HG03095 (cell line): Measurements from ENCODE around the gene CTCF.
"Not testable (repeated sequence)": the region's sequence is repeated elsewhere in the genome, so short reads cannot be mapped to it uniquely, and the experiment has no call there.

Source experiments
- ATAC-seq: cut with Tn5 transposase; IDR thresholded peaks from one replicate; pipeline ENCODE4 v1.9.1; 2021; ENCODE audit warnings: moderate library complexity; ENCODE audit not compliant: unreplicated experiment

The CTCF gene, protein sequence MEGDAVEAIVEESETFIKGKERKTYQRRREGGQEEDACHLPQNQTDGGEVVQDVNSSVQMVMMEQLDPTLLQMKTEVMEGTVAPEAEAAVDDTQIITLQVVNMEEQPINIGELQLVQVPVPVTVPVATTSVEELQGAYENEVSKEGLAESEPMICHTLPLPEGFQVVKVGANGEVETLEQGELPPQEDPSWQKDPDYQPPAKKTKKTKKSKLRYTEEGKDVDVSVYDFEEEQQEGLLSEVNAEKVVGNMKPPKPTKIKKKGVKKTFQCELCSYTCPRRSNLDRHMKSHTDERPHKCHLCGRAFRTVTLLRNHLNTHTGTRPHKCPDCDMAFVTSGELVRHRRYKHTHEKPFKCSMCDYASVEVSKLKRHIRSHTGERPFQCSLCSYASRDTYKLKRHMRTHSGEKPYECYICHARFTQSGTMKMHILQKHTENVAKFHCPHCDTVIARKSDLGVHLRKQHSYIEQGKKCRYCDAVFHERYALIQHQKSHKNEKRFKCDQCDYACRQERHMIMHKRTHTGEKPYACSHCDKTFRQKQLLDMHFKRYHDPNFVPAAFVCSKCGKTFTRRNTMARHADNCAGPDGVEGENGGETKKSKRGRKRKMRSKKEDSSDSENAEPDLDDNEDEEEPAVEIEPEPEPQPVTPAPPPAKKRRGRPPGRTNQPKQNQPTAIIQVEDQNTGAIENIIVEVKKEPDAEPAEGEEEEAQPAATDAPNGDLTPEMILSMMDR

DNA sequence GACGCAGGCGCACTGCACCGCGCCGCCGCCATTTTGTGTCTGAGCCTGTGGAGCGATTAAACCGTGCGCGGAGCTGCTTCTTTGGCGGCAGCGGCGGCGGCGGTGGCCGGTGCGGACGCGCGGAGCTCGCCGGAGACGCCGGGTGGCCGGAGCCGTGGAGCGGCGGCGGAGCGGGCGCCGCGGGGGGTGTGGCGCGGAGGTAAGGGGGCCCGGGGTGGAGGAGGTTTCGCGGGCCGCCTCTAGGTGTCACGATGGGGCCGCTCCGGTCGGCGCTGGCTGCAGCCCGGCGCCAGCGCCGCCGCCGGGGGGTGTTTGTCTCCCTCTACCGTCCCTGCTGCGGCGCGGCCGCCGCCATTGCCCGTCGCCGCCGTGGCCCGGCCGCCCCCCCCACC, at the start of gene CTCF:
Gene CTCF (plus strand): TSS at position 1 of the 392 bp plus-strand sequence. CDS start 48,307 bp downstream, outside the sequence.
- peak; percentile 47 for ATAC-seq

GRCh38 chr16:67513892-67514291, 48.4 kb upstream of the CTCF start:
- not testable (repeated sequence) for ATAC-seq

- ATAC-seq: no peak
Measured at GRCh38 chr16:67514382-67514828, 47.9 kb upstream of the CTCF start.

DNA sequence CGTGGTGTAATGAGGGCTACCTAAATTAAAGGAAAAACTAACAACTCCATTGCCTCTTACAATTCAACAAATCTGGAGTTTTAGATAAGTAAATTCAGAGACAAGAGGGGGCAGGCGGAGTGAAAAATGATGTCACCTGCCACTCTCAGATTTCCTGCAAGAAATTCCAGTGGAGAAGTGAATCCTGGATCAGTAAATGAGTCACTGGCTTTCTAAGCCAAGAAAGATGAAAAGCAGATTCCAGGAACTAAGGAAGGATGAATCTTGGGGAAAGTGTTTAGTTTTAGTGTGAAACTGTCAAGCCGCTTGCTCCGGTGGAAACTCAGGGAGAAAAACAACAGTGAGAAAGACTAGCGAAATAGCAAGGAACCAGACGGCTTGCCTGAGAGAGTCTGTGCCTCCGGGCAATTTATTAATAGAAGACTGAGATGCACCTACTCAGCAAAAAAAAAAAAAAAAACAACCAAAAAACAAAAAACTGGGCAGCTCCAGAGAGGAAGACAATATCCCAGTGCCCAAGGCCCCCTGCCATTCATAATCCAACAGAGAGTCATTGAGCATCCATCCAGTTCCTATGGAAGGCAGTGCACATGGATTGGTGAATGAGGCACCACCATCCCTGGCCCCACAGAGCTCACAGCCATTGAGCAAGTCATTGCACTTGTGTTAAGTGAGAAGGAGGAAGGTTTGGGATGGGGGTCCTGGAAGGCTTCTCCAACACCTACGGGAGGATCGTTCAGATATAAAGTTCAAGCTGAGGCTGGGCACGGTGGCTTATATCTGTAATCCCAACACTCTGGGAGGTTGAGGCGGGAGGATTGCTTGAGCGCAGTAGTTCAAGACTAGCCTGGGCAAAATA, 45.8 kb upstream of the CTCF start:
- no peak for ATAC-seq

GRCh38 chr16:67517155-67517445, 45.2 kb upstream of the CTCF start:
- no peak for ATAC-seq

DNA sequence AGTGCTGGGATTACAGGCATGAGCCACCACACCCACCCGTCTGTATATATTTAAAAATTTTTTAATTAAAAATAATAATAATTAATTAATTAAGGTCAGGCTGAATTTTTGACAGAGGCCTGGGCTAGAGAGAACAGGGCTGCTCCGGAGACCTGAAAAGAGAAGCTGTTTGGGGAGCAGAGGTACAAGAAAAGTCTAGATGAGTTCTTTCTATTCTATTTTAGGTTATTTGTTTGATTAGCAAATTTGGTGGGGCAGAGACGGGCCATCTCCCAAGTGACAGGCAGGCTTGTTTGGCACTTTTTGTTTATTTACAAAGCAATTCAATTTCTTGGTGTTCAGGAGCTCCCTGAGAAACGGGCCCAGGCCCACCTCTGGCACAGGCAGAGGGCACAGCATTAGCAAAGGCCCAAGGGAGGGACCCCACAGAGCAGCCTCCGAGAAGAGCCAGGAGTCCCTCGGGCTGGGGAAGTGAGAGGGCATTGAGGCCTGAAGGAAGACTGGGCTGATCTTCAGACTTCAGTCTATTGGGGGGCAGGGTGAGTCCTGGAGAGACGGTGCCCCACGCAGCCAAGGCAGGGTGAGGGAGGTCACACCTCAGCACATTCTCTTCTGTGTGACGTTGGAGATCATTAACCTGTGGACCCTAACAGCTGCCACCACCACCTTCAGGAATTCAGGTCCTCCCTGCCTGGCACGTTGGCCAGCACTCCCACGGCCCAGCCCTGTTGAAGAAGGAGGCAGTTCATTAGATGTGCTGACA, 44.5 kb upstream of the CTCF start:
- peak; percentile 39 for ATAC-seq

GRCh38 chr16:67518676-67519075, 43.6 kb upstream of the CTCF start:
- ATAC-seq: no peak

DNA sequence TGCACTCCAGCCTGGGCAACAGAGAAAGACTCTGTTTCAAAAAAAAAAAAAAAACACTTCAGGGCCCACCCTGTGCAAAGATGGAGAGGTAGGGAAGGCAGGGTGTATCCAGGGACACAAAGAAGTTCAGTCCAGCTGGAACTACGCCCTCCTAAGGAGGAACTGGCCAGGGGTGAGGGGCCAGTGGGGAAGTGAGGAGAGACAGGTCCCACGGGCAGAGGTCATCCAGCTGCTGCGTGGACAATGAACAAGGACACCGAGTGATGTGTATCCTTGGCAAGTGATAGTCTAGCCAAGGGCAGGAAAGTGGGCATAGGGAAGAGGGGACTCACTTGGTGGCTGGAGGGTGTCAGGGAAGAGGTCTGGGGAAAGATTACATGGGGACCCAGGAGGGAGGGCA, 43.1 kb upstream of the CTCF start:
- no peak for ATAC-seq

DNA sequence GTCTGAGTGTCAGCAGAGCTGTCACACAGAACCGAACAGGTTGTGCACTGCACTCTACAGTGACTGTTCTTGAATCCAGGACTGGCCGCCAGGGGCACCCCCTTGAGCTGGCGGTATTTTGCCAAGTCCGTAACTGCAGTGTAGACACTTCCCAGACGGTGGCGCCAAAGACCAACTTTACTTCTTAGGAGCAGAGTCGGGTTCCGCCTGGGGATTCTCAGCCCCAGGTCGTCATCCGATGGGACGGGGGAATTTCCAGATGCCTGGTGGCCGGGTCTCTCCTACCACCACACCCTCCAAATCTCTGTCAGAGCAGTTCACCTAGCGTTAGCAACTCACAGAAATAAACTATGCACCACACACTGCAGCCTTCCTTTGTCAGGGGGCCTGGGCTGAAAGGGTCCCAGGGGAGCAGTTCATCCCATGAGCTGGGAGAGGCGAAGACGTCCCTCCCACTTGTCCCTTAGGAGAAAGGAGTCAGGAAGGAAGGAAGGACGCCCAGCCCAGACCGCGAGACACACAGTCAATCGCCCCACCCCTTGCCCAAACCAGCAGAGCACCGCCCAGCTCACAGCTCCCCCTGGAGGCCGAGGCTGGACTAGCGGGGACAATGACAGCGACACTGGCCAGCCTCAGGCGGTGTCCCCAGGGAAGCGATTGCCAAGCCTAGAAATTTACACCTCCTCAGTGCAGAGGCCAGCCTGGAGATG, 41.1 kb upstream of the CTCF start:
- peak; percentile 47 for ATAC-seq

GRCh38 chr16:67525176-67525860, 37.0 kb upstream of the CTCF start:
- ATAC-seq: no peak

DNA sequence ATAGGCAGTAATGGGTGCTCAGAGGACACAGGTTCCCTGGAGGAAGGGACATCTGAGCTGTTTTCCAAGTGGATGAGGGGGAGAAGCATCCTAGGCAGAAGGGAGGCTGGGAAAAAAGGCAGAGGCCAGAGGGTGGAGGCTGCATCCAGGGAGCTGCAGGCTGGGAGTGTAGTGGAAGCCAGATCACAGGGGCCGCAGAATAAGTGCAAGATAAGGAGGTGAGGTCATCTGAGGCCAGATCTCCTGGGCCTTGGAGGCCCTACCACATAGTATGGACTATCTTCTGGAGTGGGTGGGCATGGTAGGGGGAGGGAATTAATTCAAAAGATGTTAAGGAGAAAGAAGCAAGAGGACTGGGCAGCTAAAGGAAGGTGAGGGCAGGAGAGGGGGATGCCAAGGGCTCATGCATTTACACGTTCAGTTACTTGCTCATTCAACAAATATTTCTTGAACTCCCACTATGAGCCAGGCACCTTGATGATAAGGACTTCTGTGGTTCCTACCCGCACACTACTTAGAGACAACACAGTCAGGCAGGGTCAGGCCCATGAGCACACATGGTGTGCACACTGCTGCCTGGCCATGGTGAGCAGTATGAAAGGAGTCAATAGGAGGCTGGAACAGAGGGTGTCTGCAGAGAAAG, 36.1 kb upstream of the CTCF start:
- no peak for ATAC-seq

DNA sequence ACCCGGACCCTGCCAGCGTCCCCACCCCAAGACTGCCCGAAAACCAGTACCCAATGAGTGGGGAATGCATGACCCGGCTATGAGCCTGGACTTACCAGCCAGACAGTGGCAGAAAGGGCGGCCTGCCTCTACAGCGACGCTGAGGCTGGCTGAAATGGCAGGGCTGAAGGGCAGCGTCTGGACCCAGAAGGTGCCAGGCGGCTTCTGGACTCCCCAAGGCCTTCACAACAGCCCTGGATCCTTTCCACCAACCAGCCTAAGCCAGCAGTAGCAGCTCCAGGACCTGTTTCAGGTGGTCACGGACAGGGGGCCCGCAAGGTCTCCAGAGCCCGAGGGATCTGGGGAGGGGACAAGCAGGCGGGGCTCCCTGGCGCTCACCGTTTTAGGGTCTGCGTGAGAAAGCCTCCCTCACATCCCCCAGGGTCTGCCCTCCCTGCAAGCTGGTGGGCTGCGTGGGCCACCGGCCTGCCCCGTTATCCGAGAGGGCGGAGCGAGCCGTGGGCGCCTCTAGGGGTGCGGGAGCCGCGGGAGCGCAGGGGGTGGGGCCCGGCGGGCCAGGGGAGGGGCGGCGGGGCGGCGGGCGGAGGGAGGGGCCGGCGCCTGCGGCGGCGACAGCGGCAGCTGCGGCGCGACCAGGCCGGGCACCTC, 34.0 kb upstream of the CTCF start, which contains the start of gene RIPOR1:
Gene RIPOR1 (plus strand): TSS at position 608 of the 648 bp plus-strand sequence. CDS start 9,618 bp downstream, outside the sequence.
- ATAC-seq: no peak

- ATAC-seq: no peak
Measured at GRCh38 chr16:67528870-67529581, 33.3 kb upstream of the CTCF start.

GRCh38 chr16:67529582-67530012, 32.7 kb upstream of the CTCF start:
- ATAC-seq: no peak

GRCh38 chr16:67530013-67530939, 32.0 kb upstream of the CTCF start:
- no peak for ATAC-seq

GRCh38 chr16:67531247-67531646, 31.1 kb upstream of the CTCF start:
- ATAC-seq: no peak
